DOHH2 (cell line): ENCODE results near the gene RHBDL3.
A peak's percentile ranks its signal among the peaks of the same experiment; 100 is the strongest.

Experiments used
- H3F3A ChIP-seq: fragments of 200-600 bp; sonication (generic), shearing (Covaris generic); 2 replicates; pipeline ENCODE4 v1.6.0; 2016; ENCODE audit warnings: antibody characterized with exemption, mild to moderate bottlenecking; ENCODE audit not compliant: control insufficient read depth, insufficient read depth
- H3K27ac ChIP-seq: fragments of 200-600 bp; sonication (generic); 2 replicates; pipeline ENCODE4 v1.5.1; 2014; ENCODE audit warnings: low read depth, mild to moderate bottlenecking, low read length, moderate library complexity
- H3K27me3 ChIP-seq: fragments of 200-600 bp; sonication (generic); 2 replicates; pipeline ENCODE4 v1.6.1; 2014; ENCODE audit warnings: mild to moderate bottlenecking, low read length, mixed read lengths; ENCODE audit not compliant: control insufficient read depth
- H3K36me3 ChIP-seq: fragments of 200-600 bp; sonication (generic); 2 replicates; pipeline ENCODE4 v1.6.1; 2014; ENCODE audit warnings: mild to moderate bottlenecking, low read length, moderate library complexity, mixed read lengths; ENCODE audit not compliant: control insufficient read depth
- H3K4me1 ChIP-seq: fragments of 200-600 bp; sonication (generic); 2 replicates; pipeline ENCODE4 v1.6.1; 2014; ENCODE audit warnings: mild to moderate bottlenecking, low read length, mixed read lengths; ENCODE audit not compliant: control insufficient read depth
- H3K4me2 ChIP-seq: fragments of 200-600 bp; sonication (generic); 2 replicates; pipeline ENCODE4 v1.6.0; 2014; ENCODE audit warnings: mild to moderate bottlenecking, low read length, moderate library complexity
- H3K4me3 ChIP-seq: fragments of 200-600 bp; sonication (generic); 2 replicates; pipeline ENCODE4 v1.5.1; 2014; ENCODE audit warnings: mild to moderate bottlenecking, low read length, mixed read lengths
- H3K79me2 ChIP-seq: fragments of 200-600 bp; sonication (generic); 2 replicates; pipeline ENCODE4 v1.6.1; 2014; ENCODE audit warnings: mild to moderate bottlenecking, low read length, mixed read lengths; ENCODE audit not compliant: control insufficient read depth
- H3K9me2 ChIP-seq: fragments of 200-600 bp; sonication (generic); replicated peaks from 2 replicates; pipeline ENCODE4 v1.6.1; 2014; ENCODE audit warnings: mild to moderate bottlenecking, low read length, mixed read lengths; ENCODE audit not compliant: control insufficient read depth
- H3K9me3 ChIP-seq: fragments of 200-600 bp; sonication (generic); 2 replicates; pipeline ENCODE4 v1.6.1; 2014; ENCODE audit warnings: antibody characterized with exemption, low read length, mixed read lengths; ENCODE audit not compliant: control insufficient read depth, insufficient read depth
- H4K20me1 ChIP-seq: fragments of 200-600 bp; sonication (generic); 2 replicates; pipeline ENCODE4 v1.6.0; 2014; ENCODE audit warnings: low read depth, mild to moderate bottlenecking, antibody characterized with exemption, low read length, moderate library complexity; ENCODE audit not compliant: control insufficient read depth, insufficient read depth
- EZH2phosphoT487 ChIP-seq: fragments of 200-600 bp; sonication (generic); IDR thresholded peaks from 2 replicates; pipeline ENCODE4 v1.6.1; 2017; ENCODE audit warnings: borderline replicate concordance, mild to moderate bottlenecking, antibody characterized with exemption, low read length, moderate library complexity, mixed read lengths
- TF ChIP-seq, protein P1 (sequence below): fragments of 200-600 bp; sonication (generic); IDR thresholded peaks from one replicate; pipeline ENCODE4 v1.5.1; 2014; ENCODE audit warnings: antibody characterized with exemption, mild to moderate bottlenecking, low read depth, low read length; ENCODE audit not compliant: poor library complexity, severe bottlenecking

The RHBDL3 gene

DNA sequence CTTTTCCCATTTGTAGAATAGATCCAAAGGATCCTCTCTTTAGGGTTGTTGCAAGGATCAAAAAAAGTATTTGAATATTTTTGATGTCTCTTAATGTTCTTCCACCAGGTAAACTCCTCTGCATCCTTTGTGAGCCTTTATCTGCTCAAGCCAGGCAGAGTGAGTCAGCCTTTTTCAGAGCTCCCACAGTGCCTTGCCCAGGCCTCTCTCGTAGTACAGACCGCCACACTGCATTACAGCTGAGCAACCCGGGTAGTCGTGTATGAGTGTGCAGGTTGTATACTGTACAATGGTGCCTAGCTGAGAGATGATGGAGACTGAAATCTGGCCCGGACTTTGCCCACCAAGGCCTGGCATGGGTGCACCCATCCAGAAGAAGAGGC, 20.9 kb downstream of the RHBDL3 start:
- Histone ChIP-seq H3K27me3 (no peaks in the 10 kb centered on the region), H3K36me3 (no peaks in the 10 kb centered on the region), H3K9me2 (no peaks in the 10 kb centered on the region), H3K79me2 (no peaks in the 10 kb centered on the region), H4K20me1 (no peaks in the 10 kb centered on the region), H3K4me3 (no peak overlapping the region), H3K9me3 (no peaks in the 10 kb centered on the region), H3K4me2 (0 out of 2 replicates have a peak overlapping the region, but pooled peaks have one; percentile 11), H3K27ac (0 out of 2 replicates have a peak overlapping the region, but pooled peaks have one; percentile 6), H3K4me1 (peaks cover 76% of the 10 kb centered on the region), H3F3A (peaks cover 8% of the 10 kb centered on the region; the same call in 1 of the 2 replicates)
- TF ChIP-seq, protein P1, sequence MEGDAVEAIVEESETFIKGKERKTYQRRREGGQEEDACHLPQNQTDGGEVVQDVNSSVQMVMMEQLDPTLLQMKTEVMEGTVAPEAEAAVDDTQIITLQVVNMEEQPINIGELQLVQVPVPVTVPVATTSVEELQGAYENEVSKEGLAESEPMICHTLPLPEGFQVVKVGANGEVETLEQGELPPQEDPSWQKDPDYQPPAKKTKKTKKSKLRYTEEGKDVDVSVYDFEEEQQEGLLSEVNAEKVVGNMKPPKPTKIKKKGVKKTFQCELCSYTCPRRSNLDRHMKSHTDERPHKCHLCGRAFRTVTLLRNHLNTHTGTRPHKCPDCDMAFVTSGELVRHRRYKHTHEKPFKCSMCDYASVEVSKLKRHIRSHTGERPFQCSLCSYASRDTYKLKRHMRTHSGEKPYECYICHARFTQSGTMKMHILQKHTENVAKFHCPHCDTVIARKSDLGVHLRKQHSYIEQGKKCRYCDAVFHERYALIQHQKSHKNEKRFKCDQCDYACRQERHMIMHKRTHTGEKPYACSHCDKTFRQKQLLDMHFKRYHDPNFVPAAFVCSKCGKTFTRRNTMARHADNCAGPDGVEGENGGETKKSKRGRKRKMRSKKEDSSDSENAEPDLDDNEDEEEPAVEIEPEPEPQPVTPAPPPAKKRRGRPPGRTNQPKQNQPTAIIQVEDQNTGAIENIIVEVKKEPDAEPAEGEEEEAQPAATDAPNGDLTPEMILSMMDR, result no peak
- no peak for TF ChIP-seq EZH2phosphoT487

DNA sequence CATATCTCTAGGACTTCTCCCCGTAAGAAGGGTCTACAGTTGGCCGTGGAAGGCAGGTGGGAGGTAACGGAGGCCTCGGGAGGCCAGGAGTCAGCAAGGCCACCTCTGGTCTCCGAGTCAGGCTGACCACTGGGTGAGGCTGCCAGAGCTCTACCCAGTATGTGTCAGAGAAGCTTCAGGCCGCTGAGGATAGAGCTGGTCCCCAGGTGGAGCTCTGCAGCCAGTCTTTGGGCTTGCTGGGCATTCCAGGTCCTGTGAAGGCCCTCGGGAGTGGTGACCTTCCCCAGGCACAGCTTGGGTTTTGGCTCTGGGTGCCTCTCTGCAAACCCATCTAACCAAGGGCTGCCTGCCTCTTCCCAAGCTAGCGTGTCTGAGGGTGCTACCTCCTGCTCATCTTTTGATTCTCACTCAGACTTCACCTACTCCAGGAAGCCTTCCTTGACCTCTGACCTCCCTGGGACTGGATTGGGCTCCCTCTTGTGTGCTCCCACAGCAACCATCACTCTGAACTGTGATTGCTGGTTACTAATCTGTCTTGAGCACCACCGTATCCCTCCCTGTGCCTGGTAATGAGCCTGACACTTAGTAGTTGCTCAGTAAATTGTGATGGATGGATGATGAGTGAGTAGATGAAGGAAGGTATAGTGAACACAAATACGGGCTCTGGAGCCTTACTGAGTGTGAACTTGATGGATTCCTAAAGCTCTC, 22.3 kb downstream of the RHBDL3 start:
- no peak overlapping the region for H3K4me3 ChIP-seq
- H3K27me3 ChIP-seq, result no peaks in the 10 kb centered on the region
- peak overlapping the region; percentile 36; the same call in 1 of the 2 replicates for H3K27ac ChIP-seq
- H3K4me2 ChIP-seq, result peak overlapping the region; percentile 48
- no peaks in the 10 kb centered on the region for H3K36me3 ChIP-seq
- H3K4me1 ChIP-seq, result peaks cover 89% of the 10 kb centered on the region
- no peak for TF ChIP-seq EZH2phosphoT487
- TF ChIP-seq, protein P1, result no peak
- H3K79me2 ChIP-seq, result no peaks in the 10 kb centered on the region
- peaks cover 8% of the 10 kb centered on the region; the same call in 1 of the 2 replicates for H3F3A ChIP-seq
- H3K9me2 ChIP-seq, result no peaks in the 10 kb centered on the region
- no peaks in the 10 kb centered on the region for H3K9me3 ChIP-seq
- no peaks in the 10 kb centered on the region for H4K20me1 ChIP-seq

GRCh38 chr17:32288615-32289014, 23.0 kb downstream of the RHBDL3 start:
- TF ChIP-seq EZH2phosphoT487, result no peak
- TF ChIP-seq, protein P1, result no peak

More at GRCh38 chr17:32288615-32289014, 23.0 kb downstream of the RHBDL3 start:
- Histone ChIP-seq H3K27ac (peak overlapping the region; percentile 36), H3K4me2 (peak overlapping the region; percentile 48), H3K36me3 (no peaks in the 10 kb centered on the region), H3K4me1 (peaks cover 90% of the 10 kb centered on the region), H3K9me2 (no peaks in the 10 kb centered on the region), H4K20me1 (no peaks in the 10 kb centered on the region), H3F3A (peaks cover 8% of the 10 kb centered on the region; the same call in 1 of the 2 replicates), H3K79me2 (no peaks in the 10 kb centered on the region), H3K27me3 (no peaks in the 10 kb centered on the region), H3K4me3 (peak overlapping the region; percentile 32; the same call in 1 of the 2 replicates), H3K9me3 (no peaks in the 10 kb centered on the region)
